Measurements from ENCODE around the gene HERC6. TPM values are rescaled to one million over a fixed set of nuclear protein-coding genes. Genes with fewer than 3 reads are reported as not detected.
A peak's percentile ranks its signal among the peaks of the same experiment; 100 is the strongest.
"Not testable (repeated sequence)": the region's sequence is repeated elsewhere in the genome, so short reads cannot be mapped to it uniquely, and the experiment has no call there.

Gene HERC6
- 1.9 and 2.9 TPM in 2 replicates for total RNA-seq (2014; rRNA removed; shearing (Covaris generic))

- Histone ChIP-seq H3K4me3 (ENCODE audit: insufficient read depth, low read depth, low read length) (peak within 1 kb of the TSS; percentile 49), H3K36me3 (replicated peaks; ENCODE audit: control insufficient read depth, insufficient read depth, low read length) (no peaks in the 10 kb centered on the region), H3K27me3 (ENCODE audit: control insufficient read depth, insufficient read depth, low read length) (peaks cover 9% of the 10 kb centered on the region)
- peak; percentile 77 for DNase-seq
Observed at GRCh38 chr4:88378691-88379559, at the start of gene HERC6. HERC6 (plus strand) TSS chr4:88378852; CDS start chr4:88378922, 70 bp downstream.

- Histone ChIP-seq H3K27me3 (ENCODE audit: control insufficient read depth, insufficient read depth, low read length) (no peaks in the 10 kb centered on the region), H3K36me3 (replicated peaks; ENCODE audit: control insufficient read depth, insufficient read depth, low read length) (no peaks in the 10 kb centered on the region), H3K4me3 (ENCODE audit: insufficient read depth, low read depth, low read length) (no peak overlapping the region)
- no peak for DNase-seq
Observed at GRCh38 chr4:88333741-88334405, 44.8 kb upstream of the HERC6 start.

- Histone ChIP-seq H3K4me3 (ENCODE audit: insufficient read depth, low read depth, low read length) (no peak overlapping the region), H3K36me3 (replicated peaks; ENCODE audit: control insufficient read depth, insufficient read depth, low read length) (no peaks in the 10 kb centered on the region), H3K27me3 (ENCODE audit: control insufficient read depth, insufficient read depth, low read length) (no peaks in the 10 kb centered on the region)
- no peak for DNase-seq
Observed at GRCh38 chr4:88335092-88335665, 43.5 kb upstream of the HERC6 start.

- H3K27me3 ChIP-seq (ENCODE audit: control insufficient read depth, insufficient read depth, low read length), result no peaks in the 10 kb centered on the region
Observed at GRCh38 chr4:88341227-88342192, 37.1 kb upstream of the HERC6 start.

GRCh38 chr4:88346902-88347301 is 31.8 kb upstream of the HERC6 start:
- H3K4me3 ChIP-seq (ENCODE audit: insufficient read depth, low read depth, low read length), result peak overlapping the region; percentile 7; the same call in 1 of the 2 replicates
- not testable (repeated sequence) for H3K27me3 ChIP-seq (ENCODE audit: control insufficient read depth, insufficient read depth, low read length); DNase-seq; H3K36me3 ChIP-seq (replicated peaks; ENCODE audit: control insufficient read depth, insufficient read depth, low read length)

More at GRCh38 chr4:88341227-88342192, 37.1 kb upstream of the HERC6 start:
- no peaks in the 10 kb centered on the region for H3K36me3 ChIP-seq (replicated peaks; ENCODE audit: control insufficient read depth, insufficient read depth, low read length)
- no peak for DNase-seq
- H3K4me3 ChIP-seq (ENCODE audit: insufficient read depth, low read depth, low read length), result no peak overlapping the region

- H3K27me3 ChIP-seq (ENCODE audit: control insufficient read depth, insufficient read depth, low read length); H3K36me3 ChIP-seq (replicated peaks; ENCODE audit: control insufficient read depth, insufficient read depth, low read length); DNase-seq: not testable (repeated sequence)
- peak overlapping the region; percentile 22; the same call in 1 of the 2 replicates for H3K4me3 ChIP-seq (ENCODE audit: insufficient read depth, low read depth, low read length)
Observed at GRCh38 chr4:88348761-88349160, 29.9 kb upstream of the HERC6 start.

GRCh38 chr4:88350786-88351185 is 27.9 kb upstream of the HERC6 start:
- H3K4me3 ChIP-seq (ENCODE audit: insufficient read depth, low read depth, low read length), result no peak overlapping the region
- DNase-seq, result no peak
- no peaks in the 10 kb centered on the region for H3K36me3 ChIP-seq (replicated peaks; ENCODE audit: control insufficient read depth, insufficient read depth, low read length)
- no peaks in the 10 kb centered on the region for H3K27me3 ChIP-seq (ENCODE audit: control insufficient read depth, insufficient read depth, low read length)

GRCh38 chr4:88352062-88352740 is 26.5 kb upstream of the HERC6 start:
- no peak overlapping the region for H3K4me3 ChIP-seq (ENCODE audit: insufficient read depth, low read depth, low read length)
- H3K36me3 ChIP-seq (replicated peaks; ENCODE audit: control insufficient read depth, insufficient read depth, low read length), result no peaks in the 10 kb centered on the region
- no peak for DNase-seq
- H3K27me3 ChIP-seq (ENCODE audit: control insufficient read depth, insufficient read depth, low read length), result no peaks in the 10 kb centered on the region

GRCh38 chr4:88353324-88353723 is 25.3 kb upstream of the HERC6 start:
- no peak overlapping the region for H3K4me3 ChIP-seq (ENCODE audit: insufficient read depth, low read depth, low read length)
- H3K36me3 ChIP-seq (replicated peaks; ENCODE audit: control insufficient read depth, insufficient read depth, low read length), result no peaks in the 10 kb centered on the region
- DNase-seq, result no peak
- no peaks in the 10 kb centered on the region for H3K27me3 ChIP-seq (ENCODE audit: control insufficient read depth, insufficient read depth, low read length)

- H3K36me3 ChIP-seq (replicated peaks; ENCODE audit: control insufficient read depth, insufficient read depth, low read length), result no peaks in the 10 kb centered on the region
- H3K27me3 ChIP-seq (ENCODE audit: control insufficient read depth, insufficient read depth, low read length), result no peaks in the 10 kb centered on the region
- no peak overlapping the region for H3K4me3 ChIP-seq (ENCODE audit: insufficient read depth, low read depth, low read length)
- no peak for DNase-seq
Observed at GRCh38 chr4:88356771-88357170, 21.9 kb upstream of the HERC6 start.

GRCh38 chr4:88357262-88357661 is 21.4 kb upstream of the HERC6 start:
- H3K27me3 ChIP-seq (ENCODE audit: control insufficient read depth, insufficient read depth, low read length), result no peaks in the 10 kb centered on the region
- no peak for DNase-seq
- H3K4me3 ChIP-seq (ENCODE audit: insufficient read depth, low read depth, low read length), result no peak overlapping the region
- no peaks in the 10 kb centered on the region for H3K36me3 ChIP-seq (replicated peaks; ENCODE audit: control insufficient read depth, insufficient read depth, low read length)

GRCh38 chr4:88359558-88359957 is 19.1 kb upstream of the HERC6 start:
- no peak overlapping the region for H3K4me3 ChIP-seq (ENCODE audit: insufficient read depth, low read depth, low read length)
- H3K27me3 ChIP-seq (ENCODE audit: control insufficient read depth, insufficient read depth, low read length), result no peaks in the 10 kb centered on the region
- no peaks in the 10 kb centered on the region for H3K36me3 ChIP-seq (replicated peaks; ENCODE audit: control insufficient read depth, insufficient read depth, low read length)
- no peak for DNase-seq

- no peak for DNase-seq
- Histone ChIP-seq H3K27me3 (ENCODE audit: control insufficient read depth, insufficient read depth, low read length) (no peaks in the 10 kb centered on the region), H3K36me3 (replicated peaks; ENCODE audit: control insufficient read depth, insufficient read depth, low read length) (no peaks in the 10 kb centered on the region), H3K4me3 (ENCODE audit: insufficient read depth, low read depth, low read length) (no peak overlapping the region)
Observed at GRCh38 chr4:88360256-88360655, 18.4 kb upstream of the HERC6 start.
